PFSK-1 (cell line): ENCODE measurements around the gene ZNF138.

ENCODE experiments used
- POLR2AphosphoS5 ChIP-seq: IDR thresholded peaks from 2 replicates; pipeline ENCODE4 v1.6.1; 2012; ENCODE audit warnings: low read depth, mild to moderate bottlenecking, control low read depth, low read length, moderate library complexity
- REST ChIP-seq, 2 experiments: IDR thresholded peaks; 2 replicates each; pipeline versions ENCODE4 v1.6.1 to v1.8.0; 2011 to 2012; ENCODE audit warnings: low read depth in 2 of 2, low read length in 2 of 2, control low read depth in 1 of 2, inconsistent platforms in 1 of 2, mild to moderate bottlenecking in 1 of 2, moderate library complexity in 1 of 2; ENCODE audit not compliant: insufficient read depth in 1 of 2
- SIN3A ChIP-seq: IDR thresholded peaks from 2 replicates; pipeline ENCODE4 v1.6.1; 2012; ENCODE audit warnings: mild to moderate bottlenecking, low read length, moderate library complexity, borderline replicate concordance; ENCODE audit not compliant: insufficient read depth

GRCh38 chr7:64876792-64877713, 82.8 kb downstream of the ZNF138 start:
- no peak for TF ChIP-seq SIN3A
- no peak for TF ChIP-seq POLR2AphosphoS5
- no peak for TF ChIP-seq REST (IDR thresholded peaks at IDR 0.05; ENCODE audit: insufficient read depth in 1 of 2, low read depth in 2 of 2, low read length in 2 of 2)
